SK-N-SH treated with all-trans-retinoic acid at 6 μM for 48 hours (cell line): ENCODE results near the gene PRR23A.

ENCODE experiments used
- ATAC-seq: fragments of 200-7000 bp; cut with Tn5 transposase; 3 replicates; pipeline ENCODE4 v1.9.1; 2020; ENCODE audit warnings: mild to moderate bottlenecking, moderate library complexity
- BACH2 ChIP-seq: fragments of 250-450 bp; sonication (Bioruptor Pico); IDR thresholded peaks from 2 replicates; pipeline ENCODE4 v1.9.0; 2021; ENCODE audit warnings: mild to moderate bottlenecking, borderline replicate concordance
- CSDC2 ChIP-seq: fragments of 250-450 bp; sonication (Bioruptor Pico); IDR thresholded peaks from 2 replicates; pipeline ENCODE4 v1.5.0; 2020; ENCODE audit warnings: mild to moderate bottlenecking, moderate library complexity
- CSRNP3 ChIP-seq: fragments of 250-450 bp; sonication (Bioruptor Pico); IDR thresholded peaks from 2 replicates; pipeline ENCODE4 v1.5.1; 2021; ENCODE audit warnings: mild to moderate bottlenecking, moderate library complexity
- ESRRG ChIP-seq: fragments of 250-450 bp; sonication (Bioruptor Pico); IDR thresholded peaks from 2 replicates; pipeline ENCODE4 v1.6.1; 2021; ENCODE audit warnings: mild to moderate bottlenecking
- GLIS3 ChIP-seq: fragments of 250-450 bp; sonication (Bioruptor Pico); IDR thresholded peaks from 2 replicates; pipeline ENCODE4 v1.5.0; 2020; ENCODE audit warnings: mild to moderate bottlenecking, moderate library complexity
- ISL1 ChIP-seq: fragments of 250-450 bp; sonication (Bioruptor Pico); IDR thresholded peaks from 2 replicates; pipeline ENCODE4 v2.1.2; 2022; ENCODE audit warnings: mild to moderate bottlenecking, moderate library complexity
- OSR1 ChIP-seq: fragments of 250-450 bp; sonication (Bioruptor Pico); IDR thresholded peaks from 2 replicates; pipeline ENCODE4 v1.8.0; 2022; ENCODE audit warnings: moderate library complexity, mild to moderate bottlenecking, inconsistent platforms
- PATZ1 ChIP-seq: fragments of 250-450 bp; sonication (Bioruptor Pico); IDR thresholded peaks from 2 replicates; pipeline ENCODE4 v1.8.0; 2020; ENCODE audit warnings: mild to moderate bottlenecking, moderate library complexity, borderline replicate concordance
- POU6F1 ChIP-seq: fragments of 250-450 bp; sonication (Bioruptor Pico); IDR thresholded peaks from 2 replicates; pipeline ENCODE4 v1.8.0; 2021; ENCODE audit warnings: low read depth, mild to moderate bottlenecking, moderate library complexity, borderline replicate concordance
- PPARA ChIP-seq: fragments of 250-450 bp; sonication (Bioruptor Pico); IDR thresholded peaks from 2 replicates; pipeline ENCODE4 v1.5.0; 2020; ENCODE audit warnings: mild to moderate bottlenecking, borderline replicate concordance
- TCF4 ChIP-seq: fragments of 250-450 bp; sonication (Bioruptor Pico); IDR thresholded peaks from 2 replicates; pipeline ENCODE4 v1.8.0; 2021; ENCODE audit warnings: mild to moderate bottlenecking, moderate library complexity, borderline replicate concordance
- TOX ChIP-seq: fragments of 250-450 bp; sonication (Bioruptor Pico); IDR thresholded peaks from 2 replicates; pipeline ENCODE4 v1.8.0; 2021; ENCODE audit warnings: mild to moderate bottlenecking, moderate library complexity, borderline replicate concordance
- ZC3H10 ChIP-seq: fragments of 250-450 bp; sonication (Bioruptor Pico); IDR thresholded peaks from 2 replicates; pipeline ENCODE4 v1.5.1; 2021; ENCODE audit warnings: mild to moderate bottlenecking, moderate library complexity
- ZFP3 ChIP-seq: fragments of 250-450 bp; sonication (Bioruptor Pico); IDR thresholded peaks from 2 replicates; pipeline ENCODE4 v1.5.0; 2020; ENCODE audit warnings: mild to moderate bottlenecking, moderate library complexity
- ZFP30 ChIP-seq: fragments of 450-650 bp; formaldehyde crosslinking; IDR thresholded peaks from 2 replicates; pipeline ENCODE4 v1.5.0; 2022; ENCODE audit warnings: mild to moderate bottlenecking, moderate library complexity
- ZNF70 ChIP-seq: fragments of 450-650 bp; formaldehyde crosslinking; IDR thresholded peaks from 2 replicates; pipeline ENCODE4 v1.5.0; 2020; ENCODE audit warnings: mild to moderate bottlenecking, moderate library complexity
- ZNF8 ChIP-seq: fragments of 450-650 bp; formaldehyde crosslinking; IDR thresholded peaks from 2 replicates; pipeline ENCODE4 v1.5.0; 2020; ENCODE audit warnings: mild to moderate bottlenecking, moderate library complexity
- TF ChIP-seq, protein P1 (sequence below): fragments of 250-450 bp; sonication (Bioruptor Pico); IDR thresholded peaks from 2 replicates; pipeline ENCODE4 v1.5.0; 2020; ENCODE audit warnings: mild to moderate bottlenecking, moderate library complexity
- TF ChIP-seq, protein P2 (sequence below): fragments of 250-450 bp; sonication (Bioruptor Pico); IDR thresholded peaks from 2 replicates; pipeline ENCODE4 v1.5.1; 2020; ENCODE audit warnings: low read depth, mild to moderate bottlenecking, moderate library complexity

PRR23A gene

GRCh38 chr3:138972941-138973340 is 33.1 kb downstream of the PRR23A start:
- no peak for ATAC-seq
- no peak for TF ChIP-seq POU6F1 (CRISPR knock-in tag)
- TF ChIP-seq, all 23 proteins: peak for 0

- TF ChIP-seq BACH2, result no peak
- TF ChIP-seq POU6F1 (CRISPR knock-in tag), result no peak
- TF ChIP-seq ISL1 (CRISPR knock-in tag), result no peak
- TF ChIP-seq TCF4, result no peak
- no peak for TF ChIP-seq PATZ1
- TF ChIP-seq ESRRG (CRISPR knock-in tag), result no peak
- TF ChIP-seq, protein P1, sequence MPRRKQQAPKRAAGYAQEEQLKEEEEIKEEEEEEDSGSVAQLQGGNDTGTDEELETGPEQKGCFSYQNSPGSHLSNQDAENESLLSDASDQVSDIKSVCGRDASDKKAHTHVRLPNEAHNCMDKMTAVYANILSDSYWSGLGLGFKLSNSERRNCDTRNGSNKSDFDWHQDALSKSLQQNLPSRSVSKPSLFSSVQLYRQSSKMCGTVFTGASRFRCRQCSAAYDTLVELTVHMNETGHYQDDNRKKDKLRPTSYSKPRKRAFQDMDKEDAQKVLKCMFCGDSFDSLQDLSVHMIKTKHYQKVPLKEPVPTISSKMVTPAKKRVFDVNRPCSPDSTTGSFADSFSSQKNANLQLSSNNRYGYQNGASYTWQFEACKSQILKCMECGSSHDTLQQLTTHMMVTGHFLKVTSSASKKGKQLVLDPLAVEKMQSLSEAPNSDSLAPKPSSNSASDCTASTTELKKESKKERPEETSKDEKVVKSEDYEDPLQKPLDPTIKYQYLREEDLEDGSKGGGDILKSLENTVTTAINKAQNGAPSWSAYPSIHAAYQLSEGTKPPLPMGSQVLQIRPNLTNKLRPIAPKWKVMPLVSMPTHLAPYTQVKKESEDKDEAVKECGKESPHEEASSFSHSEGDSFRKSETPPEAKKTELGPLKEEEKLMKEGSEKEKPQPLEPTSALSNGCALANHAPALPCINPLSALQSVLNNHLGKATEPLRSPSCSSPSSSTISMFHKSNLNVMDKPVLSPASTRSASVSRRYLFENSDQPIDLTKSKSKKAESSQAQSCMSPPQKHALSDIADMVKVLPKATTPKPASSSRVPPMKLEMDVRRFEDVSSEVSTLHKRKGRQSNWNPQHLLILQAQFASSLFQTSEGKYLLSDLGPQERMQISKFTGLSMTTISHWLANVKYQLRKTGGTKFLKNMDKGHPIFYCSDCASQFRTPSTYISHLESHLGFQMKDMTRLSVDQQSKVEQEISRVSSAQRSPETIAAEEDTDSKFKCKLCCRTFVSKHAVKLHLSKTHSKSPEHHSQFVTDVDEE, result no peak
- no peak for TF ChIP-seq PPARA (CRISPR knock-in tag)
- no peak for TF ChIP-seq CSDC2 (CRISPR knock-in tag)
Measured at GRCh38 chr3:138971766-138972320, 34.2 kb downstream of the PRR23A start.

GRCh38 chr3:138964923-138965322 is 41.1 kb downstream of the PRR23A start:
- no peak for ATAC-seq
- TF ChIP-seq ESRRG (CRISPR knock-in tag) (no peak), ZFP30 (CRISPR knock-in tag) (0 out of 2 replicates have a peak, but pooled peaks have one; percentile 38)

More at GRCh38 chr3:138971766-138972320, 34.2 kb downstream of the PRR23A start:
- ATAC-seq, result no peak

DNA sequence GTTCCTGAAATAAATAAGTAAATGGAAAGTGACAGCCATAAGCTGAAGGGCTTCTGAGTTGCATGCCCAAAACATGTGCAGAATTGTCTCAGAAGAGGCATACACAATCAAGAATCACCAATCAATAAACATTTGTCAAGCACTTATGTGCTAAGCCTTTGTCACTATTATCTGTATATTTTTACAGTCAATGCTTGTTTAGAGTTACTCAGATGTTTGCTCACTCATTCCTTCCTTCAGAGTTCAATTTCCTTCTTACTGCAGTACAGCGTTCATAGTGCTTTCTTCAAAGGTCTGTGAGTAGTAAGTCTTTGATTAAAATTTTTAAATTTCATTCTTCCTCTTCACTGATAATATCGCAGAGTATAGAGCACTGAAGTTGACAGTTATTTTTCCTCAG is 41.8 kb downstream of the PRR23A start:
- TF ChIP-seq PPARA (CRISPR knock-in tag) (no peak), CSRNP3 (no peak), BACH2 (no peak), ZNF70 (no peak), CSDC2 (CRISPR knock-in tag) (no peak)
- ATAC-seq, result no peak

- TF ChIP-seq ZFP3, result no peak
- TF ChIP-seq, protein P2, sequence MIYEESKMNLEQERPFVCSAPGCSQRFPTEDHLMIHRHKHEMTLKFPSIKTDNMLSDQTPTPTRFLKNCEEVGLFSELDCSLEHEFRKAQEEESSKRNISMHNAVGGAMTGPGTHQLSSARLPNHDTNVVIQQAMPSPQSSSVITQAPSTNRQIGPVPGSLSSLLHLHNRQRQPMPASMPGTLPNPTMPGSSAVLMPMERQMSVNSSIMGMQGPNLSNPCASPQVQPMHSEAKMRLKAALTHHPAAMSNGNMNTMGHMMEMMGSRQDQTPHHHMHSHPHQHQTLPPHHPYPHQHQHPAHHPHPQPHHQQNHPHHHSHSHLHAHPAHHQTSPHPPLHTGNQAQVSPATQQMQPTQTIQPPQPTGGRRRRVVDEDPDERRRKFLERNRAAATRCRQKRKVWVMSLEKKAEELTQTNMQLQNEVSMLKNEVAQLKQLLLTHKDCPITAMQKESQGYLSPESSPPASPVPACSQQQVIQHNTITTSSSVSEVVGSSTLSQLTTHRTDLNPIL (CRISPR knock-in tag), result no peak
- TF ChIP-seq POU6F1 (CRISPR knock-in tag), result no peak
- TF ChIP-seq OSR1 (CRISPR knock-in tag), result no peak
- TF ChIP-seq ESRRG (CRISPR knock-in tag), result no peak
- no peak for TF ChIP-seq PPARA (CRISPR knock-in tag)
- TF ChIP-seq ZNF8 (CRISPR knock-in tag), result no peak
- no peak for TF ChIP-seq TOX (CRISPR knock-in tag)
- no peak for TF ChIP-seq ZFP30 (CRISPR knock-in tag)
- no peak for TF ChIP-seq GLIS3
- no peak for TF ChIP-seq ZC3H10 (CRISPR knock-in tag)
- TF ChIP-seq TCF4, result no peak
Measured at GRCh38 chr3:138962854-138963560, 43.1 kb downstream of the PRR23A start.

More at GRCh38 chr3:138962854-138963560, 43.1 kb downstream of the PRR23A start:
- ATAC-seq, result no peak
